ENCODE measurements around the gene OXSR1.

Gene OXSR1

GRCh38 chr3:38163117-38163840 lies 2.1 kb upstream of the OXSR1 start:
- H4K20me1 ChIP-seq = peaks cover 0 to 23% (median 16%) of the 10 kb centered on the region in 11 experiments; a peak in 12 of 22 replicates
- H3K4me1 ChIP-seq = peaks cover 25 to 47% (median 29%) of the 10 kb centered on the region in 10 experiments
- no peak overlapping the region for H3K4me3 ChIP-seq
- H3K27ac ChIP-seq = peak overlapping the region in 7 of 11 experiments; percentile 93 to 99 (median 98); a peak in 9 of 22 replicates
- H3K4me2 ChIP-seq = peak overlapping the region in 4 of 11 experiments; percentile 78 to 96 (median 85); a peak in 2 of 22 replicates
- H3K9me3 ChIP-seq (replicated peaks in 1 of 11) = no peaks in the 10 kb centered on the region; a peak in 1 of 22 replicates
- H3K27me3 ChIP-seq = no peaks in the 10 kb centered on the region
- H3K36me3 ChIP-seq = 0 out of 22 replicates have a peak, but pooled peaks cover 0 to 6% (median 0%) of the 10 kb centered on the region in 11 experiments
- no peak for TF ChIP-seq Cebpa-rat (IDR thresholded peaks at IDR 0.05)
- H3K9ac ChIP-seq = no peak overlapping the region

GRCh38 chr3:38163841-38164642 lies 1.3 kb upstream of the OXSR1 start:
- H3K9ac ChIP-seq = peak overlapping the region; percentile 82 to 98 (median 92)
- H3K4me1 ChIP-seq = peaks cover 25 to 47% (median 34%) of the 10 kb centered on the region in 10 experiments
- H3K4me3 ChIP-seq = peak overlapping the region; percentile 89 to 97 (median 93)
- no peak for TF ChIP-seq Cebpa-rat (IDR thresholded peaks at IDR 0.05)
- H3K9me3 ChIP-seq (replicated peaks in 1 of 11) = no peaks in the 10 kb centered on the region; a peak in 1 of 22 replicates
- H3K27ac ChIP-seq = peak overlapping the region; percentile 92 to 100 (median 96)
- H3K4me2 ChIP-seq = peak overlapping the region; percentile 76 to 99 (median 91)
- 0 out of 22 replicates have a peak, but pooled peaks cover 0 to 6% (median 0%) of the 10 kb centered on the region in 11 experiments for H3K36me3 ChIP-seq
- H4K20me1 ChIP-seq = peaks cover 4 to 29% (median 24%) of the 10 kb centered on the region in 11 experiments; a peak in 15 of 22 replicates
- H3K27me3 ChIP-seq = no peaks in the 10 kb centered on the region

GRCh38 chr3:38164643-38164951 lies 740 bp upstream of the OXSR1 start:
- Histone ChIP-seq H3K4me3 (peak overlapping the region; percentile 89 to 97 (median 93)), H3K9ac (peak overlapping the region; percentile 82 to 98 (median 92)), H3K36me3 (0 out of 22 replicates have a peak, but pooled peaks cover 0 to 6% (median 0%) of the 10 kb centered on the region in 11 experiments), H3K27ac (peak overlapping the region; percentile 92 to 100 (median 96)), H4K20me1 (peaks cover 10 to 35% (median 29%) of the 10 kb centered on the region in 11 experiments; a peak in 19 of 22 replicates), H3K4me2 (peak overlapping the region; percentile 76 to 99 (median 91)), H3K27me3 (no peaks in the 10 kb centered on the region), H3K4me1 (peaks cover 28 to 52% (median 36%) of the 10 kb centered on the region in 10 experiments), H3K9me3 (replicated peaks in 1 of 11) (no peaks in the 10 kb centered on the region; a peak in 1 of 22 replicates)
- TF ChIP-seq Cebpa-rat (IDR thresholded peaks at IDR 0.05) = no peak

- H3K27me3 ChIP-seq = no peaks in the 10 kb centered on the region
- H3K9ac ChIP-seq = peak overlapping the region; percentile 82 to 98 (median 92)
- H3K36me3 ChIP-seq = peaks cover 0 to 6% (median 0%) of the 10 kb centered on the region in 11 experiments; a peak in 1 of 22 replicates
- no peaks in the 10 kb centered on the region; a peak in 1 of 22 replicates for H3K9me3 ChIP-seq (replicated peaks in 1 of 11)
- peak overlapping the region; percentile 89 to 97 (median 93) for H3K4me3 ChIP-seq
- peak overlapping the region; percentile 80 to 99 (median 96) for H3K4me2 ChIP-seq
- TF ChIP-seq Cebpa-rat (IDR thresholded peaks at IDR 0.05) = no peak
- peaks cover 19 to 47% (median 42%) of the 10 kb centered on the region in 11 experiments; a peak in 20 of 22 replicates for H4K20me1 ChIP-seq
- peak overlapping the region; percentile 92 to 100 (median 96) for H3K27ac ChIP-seq
- H3K4me1 ChIP-seq = peaks cover 28 to 61% (median 36%) of the 10 kb centered on the region in 10 experiments
These were observed 518 bp downstream of the OXSR1 start for GRCh38 chr3:38165722-38166387.

GRCh38 chr3:38167591-38167990 lies 2.3 kb downstream of the OXSR1 start:
- peaks cover 28 to 78% (median 36%) of the 10 kb centered on the region in 10 experiments for H3K4me1 ChIP-seq
- H3K4me3 ChIP-seq = peak overlapping the region in 4 of 10 experiments; percentile 92 to 96 (median 94); a peak in 10 of 20 replicates
- H3K27ac ChIP-seq = no peak overlapping the region
- TF ChIP-seq Cebpa-rat (IDR thresholded peaks at IDR 0.05) = no peak
- H3K9ac ChIP-seq = peak overlapping the region in 2 of 11 experiments; percentile 95; a peak in 3 of 22 replicates
- peaks cover 0 to 7% (median 0%) of the 10 kb centered on the region in 11 experiments; a peak in 1 of 22 replicates for H3K36me3 ChIP-seq
- H3K4me2 ChIP-seq = peak overlapping the region; percentile 80 to 99 (median 96)
- H3K9me3 ChIP-seq (replicated peaks in 1 of 11) = no peaks in the 10 kb centered on the region; a peak in 1 of 22 replicates
- no peaks in the 10 kb centered on the region for H3K27me3 ChIP-seq
- H4K20me1 ChIP-seq = peaks cover 30 to 65% (median 57%) of the 10 kb centered on the region in 11 experiments

GRCh38 chr3:38168151-38169026 lies 3.1 kb downstream of the OXSR1 start:
- H3K9ac ChIP-seq = no peak overlapping the region
- peak overlapping the region in 2 of 11 experiments; percentile 41 to 60; a peak in 2 of 22 replicates for H3K27ac ChIP-seq
- H3K27me3 ChIP-seq = no peaks in the 10 kb centered on the region
- H3K4me2 ChIP-seq = peak overlapping the region in 10 of 11 experiments; percentile 80 to 99 (median 95); a peak in 17 of 22 replicates
- peaks cover 30 to 80% (median 36%) of the 10 kb centered on the region in 10 experiments for H3K4me1 ChIP-seq
- no peak for TF ChIP-seq Cebpa-rat (IDR thresholded peaks at IDR 0.05)
- peaks cover 0 to 7% (median 0%) of the 10 kb centered on the region in 11 experiments; a peak in 1 of 22 replicates for H3K36me3 ChIP-seq
- H4K20me1 ChIP-seq = peaks cover 38 to 73% (median 65%) of the 10 kb centered on the region in 11 experiments
- H3K4me3 ChIP-seq = peak overlapping the region in 1 of 10 experiments; percentile 96; a peak in 1 of 20 replicates
- no peaks in the 10 kb centered on the region for H3K9me3 ChIP-seq (replicated peaks in 1 of 11)

- Histone ChIP-seq H3K4me3 (no peak overlapping the region), H3K27me3 (no peaks in the 10 kb centered on the region), H3K4me1 (peaks cover 29 to 79% (median 34%) of the 10 kb centered on the region in 10 experiments), H3K36me3 (peaks cover 0 to 7% (median 0%) of the 10 kb centered on the region in 11 experiments; a peak in 1 of 22 replicates), H3K27ac (peak overlapping the region in 2 of 11 experiments; percentile 41 to 60; a peak in 2 of 22 replicates), H3K9ac (no peak overlapping the region), H3K9me3 (replicated peaks in 1 of 11) (no peaks in the 10 kb centered on the region), H3K4me2 (peak overlapping the region in 7 of 11 experiments; percentile 5 to 98 (median 90); a peak in 11 of 22 replicates), H4K20me1 (peaks cover 44 to 79% (median 71%) of the 10 kb centered on the region in 11 experiments)
- TF ChIP-seq Cebpa-rat (IDR thresholded peaks at IDR 0.05) = no peak
These were observed 3.6 kb downstream of the OXSR1 start for GRCh38 chr3:38169027-38169317.
